C4-2B (cell line): ENCODE results near the gene SLC37A4.

Experiments
- ZFX ChIP-seq: fragments of 450-650 bp; IDR thresholded peaks from 2 replicates; pipeline ENCODE4 v1.6.1; 2017
- TF ChIP-seq, protein P1 (sequence below): fragments of 450-650 bp; conservative IDR thresholded peaks from 2 replicates; pipeline ENCODE4 v1.5.1; 2017; ENCODE audit warnings: mild to moderate bottlenecking

DNA sequence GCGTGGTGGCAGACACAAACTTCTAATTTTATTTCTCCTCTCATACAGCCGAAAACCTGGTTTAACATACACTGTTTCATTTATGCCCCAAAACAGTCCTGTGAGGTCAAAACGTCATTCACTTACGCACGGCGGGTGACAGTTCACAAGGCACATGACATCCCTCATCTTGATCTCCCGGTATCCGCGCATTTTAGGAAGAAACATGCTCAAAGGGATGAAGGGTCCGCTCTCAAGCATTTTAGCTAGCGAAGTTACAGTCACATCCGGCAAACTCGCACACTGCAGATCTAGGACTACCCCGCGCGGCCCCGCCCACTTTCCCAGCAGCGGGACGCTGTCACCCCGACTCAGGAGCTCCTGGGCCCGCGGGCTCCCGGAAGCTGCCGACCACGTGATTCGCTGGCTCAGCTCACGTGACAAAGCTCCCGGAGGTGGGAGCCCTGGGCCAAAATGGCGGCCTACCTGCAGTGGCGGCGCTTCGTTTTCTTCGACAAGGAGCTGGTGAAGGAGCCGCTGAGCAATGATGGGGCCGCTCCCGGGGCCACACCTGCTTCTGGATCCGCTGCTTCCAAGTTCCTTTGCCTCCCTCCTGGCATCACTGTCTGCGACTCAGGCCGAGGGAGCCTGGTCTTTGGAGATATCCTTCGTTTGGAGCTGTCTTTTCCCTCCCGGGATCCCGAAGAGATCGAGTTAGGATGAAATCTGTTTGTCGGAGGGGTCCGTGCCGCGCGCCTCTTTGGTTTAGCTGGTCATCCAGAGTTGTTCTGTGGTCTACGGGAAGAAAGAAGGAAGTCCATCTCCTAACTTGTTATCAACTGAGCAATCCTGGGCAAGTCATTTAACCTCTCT lies 36.9 kb upstream of the SLC37A4 start, which contains the start of gene VPS11:
- TF ChIP-seq, protein P1, sequence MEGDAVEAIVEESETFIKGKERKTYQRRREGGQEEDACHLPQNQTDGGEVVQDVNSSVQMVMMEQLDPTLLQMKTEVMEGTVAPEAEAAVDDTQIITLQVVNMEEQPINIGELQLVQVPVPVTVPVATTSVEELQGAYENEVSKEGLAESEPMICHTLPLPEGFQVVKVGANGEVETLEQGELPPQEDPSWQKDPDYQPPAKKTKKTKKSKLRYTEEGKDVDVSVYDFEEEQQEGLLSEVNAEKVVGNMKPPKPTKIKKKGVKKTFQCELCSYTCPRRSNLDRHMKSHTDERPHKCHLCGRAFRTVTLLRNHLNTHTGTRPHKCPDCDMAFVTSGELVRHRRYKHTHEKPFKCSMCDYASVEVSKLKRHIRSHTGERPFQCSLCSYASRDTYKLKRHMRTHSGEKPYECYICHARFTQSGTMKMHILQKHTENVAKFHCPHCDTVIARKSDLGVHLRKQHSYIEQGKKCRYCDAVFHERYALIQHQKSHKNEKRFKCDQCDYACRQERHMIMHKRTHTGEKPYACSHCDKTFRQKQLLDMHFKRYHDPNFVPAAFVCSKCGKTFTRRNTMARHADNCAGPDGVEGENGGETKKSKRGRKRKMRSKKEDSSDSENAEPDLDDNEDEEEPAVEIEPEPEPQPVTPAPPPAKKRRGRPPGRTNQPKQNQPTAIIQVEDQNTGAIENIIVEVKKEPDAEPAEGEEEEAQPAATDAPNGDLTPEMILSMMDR: no peak
- TF ChIP-seq ZFX: no peak
